Measurements from ENCODE around the gene KIAA0513.

The KIAA0513 gene

DNA sequence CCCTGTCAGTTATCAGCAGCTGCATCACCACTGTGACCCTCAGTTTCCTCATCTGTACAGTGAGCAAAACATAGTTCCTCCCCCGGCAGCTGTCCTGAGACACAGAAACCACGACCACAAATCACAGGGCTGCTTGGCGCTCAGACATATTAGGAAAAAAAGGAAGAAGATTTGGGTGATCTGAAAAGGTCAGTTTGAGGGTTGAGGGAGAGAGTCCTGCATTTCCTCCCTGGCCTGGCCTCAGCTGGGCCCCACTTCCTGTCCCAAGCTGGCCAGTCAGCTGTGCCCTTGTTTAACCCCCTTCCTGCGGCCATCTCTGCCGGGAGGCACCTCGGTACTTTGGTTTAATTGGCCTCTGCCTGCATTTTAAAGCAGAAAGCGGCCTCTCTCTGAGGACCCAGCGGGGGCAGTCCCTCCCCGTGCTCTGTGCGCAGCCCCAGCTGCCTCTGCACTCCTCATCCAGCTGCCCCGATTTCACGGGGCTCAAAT, 108.7 kb downstream of the KIAA0513 start:
- DNase-seq (ENCODE audit: low read depth) = no peak

GRCh38 chr16:85136702-85137322, 109.2 kb downstream of the KIAA0513 start:
- no peak for DNase-seq (ENCODE audit: low read depth)

DNA sequence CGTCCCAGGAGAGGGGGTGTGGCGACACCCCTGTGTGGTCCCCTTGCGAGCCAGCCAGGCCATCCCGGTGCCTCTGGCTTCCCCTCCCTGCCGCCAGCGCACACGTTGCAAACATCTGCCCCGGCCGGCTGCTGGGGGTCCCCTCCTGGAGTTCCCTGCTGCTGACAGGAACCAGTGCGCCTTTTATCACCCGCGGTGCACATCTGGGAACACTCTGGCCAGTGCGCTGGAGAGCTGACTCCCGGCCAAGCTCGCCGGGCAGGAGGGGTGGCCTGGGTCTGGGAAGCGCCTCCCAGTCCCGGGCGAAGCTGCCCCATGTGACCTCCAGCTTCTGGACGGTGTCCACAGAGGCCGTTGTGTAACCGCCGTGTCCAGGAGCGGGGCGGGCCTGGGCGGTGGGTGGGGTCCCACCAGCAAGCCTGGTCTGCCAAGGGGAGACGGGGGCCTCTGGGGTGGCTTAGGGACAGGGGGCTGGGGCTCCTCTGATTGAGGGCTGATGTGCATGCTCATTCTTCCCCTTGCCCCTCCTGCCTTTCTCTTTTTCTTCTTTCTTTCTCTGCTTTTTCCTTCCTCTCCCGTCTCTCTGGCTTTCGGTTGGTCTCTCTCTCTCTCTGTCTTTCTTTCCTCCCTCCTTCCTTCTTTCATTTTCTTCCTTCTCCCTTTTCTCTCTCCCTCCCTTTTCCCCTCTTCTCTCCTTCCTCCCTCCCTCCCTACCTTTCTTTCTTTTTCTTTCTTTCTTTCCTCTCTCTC, 109.9 kb downstream of the KIAA0513 start:
- no peak for DNase-seq (ENCODE audit: low read depth)

DNA sequence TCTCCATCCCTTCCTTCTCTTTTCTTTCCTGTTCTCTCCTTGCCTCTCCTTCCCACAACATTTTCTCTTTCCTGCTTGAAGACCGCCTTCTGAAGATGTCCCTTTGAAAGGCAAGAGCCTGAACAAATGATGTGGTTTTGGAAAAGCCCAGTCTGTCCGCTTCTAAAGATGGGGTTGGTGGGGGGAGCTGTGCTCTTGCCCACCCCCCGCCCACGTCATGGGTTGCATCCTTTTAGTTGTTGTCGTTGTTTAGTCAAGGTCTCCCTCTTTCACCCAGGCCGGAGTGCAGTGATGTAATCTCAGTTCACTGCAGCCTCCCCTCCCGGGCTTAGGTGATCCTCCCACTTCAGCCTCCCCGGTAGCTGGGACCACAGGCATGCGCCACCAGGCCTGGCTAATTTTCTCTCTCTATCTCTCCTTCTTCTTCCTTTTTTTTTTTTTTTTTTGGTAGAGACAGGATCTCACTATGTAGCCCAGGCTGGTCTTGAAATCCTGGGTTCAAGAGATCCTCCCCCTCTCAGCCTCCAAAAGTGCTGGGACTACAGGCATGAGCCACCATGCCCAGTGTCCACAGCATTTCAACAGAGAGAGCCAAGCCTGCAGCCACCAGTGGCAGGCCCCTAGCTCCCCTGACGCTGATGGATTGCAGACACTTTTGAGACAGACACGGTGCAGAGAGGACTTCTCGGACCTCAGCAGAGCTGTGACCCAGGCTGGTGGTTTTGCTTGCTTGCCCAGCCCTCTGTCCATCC, 110.7 kb downstream of the KIAA0513 start:
- DNase-seq (ENCODE audit: low read depth) = no peak

DNA sequence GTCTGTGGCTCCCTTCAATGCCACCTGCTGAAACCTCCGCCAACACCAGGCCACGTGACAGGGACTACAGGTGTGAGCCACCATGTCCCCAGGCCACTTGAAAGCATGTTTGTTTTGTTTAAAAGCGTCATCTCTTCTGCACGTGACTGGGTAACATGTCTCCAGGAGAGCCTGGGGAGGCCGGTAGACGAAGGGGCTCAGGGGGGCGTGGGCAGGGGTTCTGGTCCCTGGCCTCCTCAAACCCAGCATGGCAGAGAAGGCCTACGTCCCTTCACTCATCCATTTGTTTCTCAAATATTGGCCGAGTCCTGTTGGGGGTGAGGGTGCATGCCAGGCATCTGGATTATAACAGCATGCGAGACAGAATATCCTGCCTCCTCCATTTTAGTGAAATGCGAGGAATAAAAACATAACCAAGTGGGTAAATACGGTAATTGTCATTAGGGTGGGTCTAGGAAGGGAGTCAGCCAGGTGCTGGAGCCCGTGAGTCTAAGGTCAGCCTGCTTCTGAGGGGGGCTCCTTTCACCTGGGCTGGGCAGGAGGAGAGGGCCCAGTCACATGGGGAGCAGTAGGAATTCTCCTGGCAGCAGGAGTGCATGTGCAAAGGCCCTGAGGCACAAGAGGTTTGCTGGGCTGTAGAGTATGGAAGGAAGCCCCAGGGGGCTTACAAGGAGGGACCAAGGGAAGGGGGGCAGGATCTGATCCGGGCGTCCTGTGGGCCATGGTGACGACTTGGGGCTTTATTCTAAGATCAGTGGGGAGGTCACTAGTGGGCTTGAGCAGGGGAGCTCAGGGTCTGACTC, 111.4 kb downstream of the KIAA0513 start:
- no peak for DNase-seq (ENCODE audit: low read depth)

DNA sequence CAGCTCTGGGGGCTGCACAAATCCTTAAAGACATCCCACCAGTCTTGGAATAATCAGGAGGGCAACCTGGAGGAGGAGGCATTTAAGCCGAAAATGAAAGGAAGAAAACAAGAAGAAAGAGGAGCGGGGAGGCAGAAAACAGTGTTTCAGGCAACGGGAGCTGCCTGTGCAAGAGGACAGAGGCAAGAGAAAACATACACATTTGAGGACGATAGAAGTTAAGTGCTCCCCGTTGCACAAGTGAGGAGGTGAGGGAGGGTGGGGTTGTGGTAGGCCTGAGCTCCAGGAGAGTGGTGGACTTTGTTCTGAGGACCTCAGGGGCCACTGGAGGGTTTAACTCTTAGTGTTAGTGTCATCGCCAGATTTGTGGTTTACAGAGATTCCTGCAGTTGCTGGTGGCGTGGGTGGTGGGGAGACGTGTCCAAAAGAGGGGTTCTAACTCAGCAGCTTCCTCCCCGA, 112.3 kb downstream of the KIAA0513 start:
- no peak for DNase-seq (ENCODE audit: low read depth)

GRCh38 chr16:85140455-85141012, 112.9 kb downstream of the KIAA0513 start:
- no peak for DNase-seq (ENCODE audit: low read depth)

DNA sequence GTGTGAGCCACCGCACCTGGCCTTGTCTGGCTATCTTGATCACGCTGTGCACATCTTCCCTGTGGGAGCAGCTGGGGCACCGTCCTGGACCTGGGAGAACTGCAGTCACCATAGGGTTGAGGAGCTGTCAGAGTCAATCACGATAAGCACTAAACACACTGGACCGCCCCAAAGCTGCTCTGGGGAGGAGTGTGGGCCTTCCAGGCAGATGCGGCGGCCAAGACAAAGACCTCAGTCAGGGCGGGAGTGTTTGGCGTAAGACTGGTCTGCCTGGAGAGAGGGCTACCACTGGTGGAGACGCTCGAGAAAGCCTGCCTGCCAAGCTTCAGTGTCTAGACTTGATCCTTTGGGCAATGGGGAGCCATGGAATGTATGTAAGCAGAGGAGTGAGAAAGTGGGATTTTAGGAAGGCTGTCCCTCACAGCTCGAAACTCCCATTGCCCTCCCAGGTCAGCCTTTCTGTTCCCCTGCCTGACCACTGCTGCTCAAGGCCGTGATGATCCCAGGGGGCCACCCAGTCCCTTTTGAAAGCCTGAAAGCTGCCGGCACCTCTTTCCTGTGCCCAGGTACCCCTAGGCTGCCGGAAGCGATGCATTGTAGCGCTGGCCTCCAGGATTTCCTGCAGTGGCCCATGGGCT, 114.0 kb downstream of the KIAA0513 start:
- DNase-seq (ENCODE audit: low read depth) = no peak

DNA sequence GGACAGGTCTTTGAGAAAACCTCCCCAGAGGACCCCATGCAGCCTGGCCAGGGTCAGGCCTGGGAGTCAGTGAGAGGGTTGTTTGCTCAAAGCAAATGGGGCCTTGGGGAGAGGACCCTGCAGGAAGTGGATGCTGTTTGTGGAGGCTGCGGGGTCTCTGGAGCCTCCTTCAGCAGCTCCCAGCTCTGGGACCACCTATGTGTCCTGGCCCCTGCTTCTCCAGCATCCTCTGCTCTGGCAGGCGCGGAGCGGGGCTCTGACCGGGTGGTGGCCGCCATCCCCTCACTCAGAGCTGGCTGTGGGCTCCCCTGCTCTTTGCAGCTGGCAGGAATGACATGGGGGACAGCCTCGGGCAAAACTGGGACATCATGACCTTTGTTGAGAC, 114.5 kb downstream of the KIAA0513 start:
- no peak for DNase-seq (ENCODE audit: low read depth)

GRCh38 chr16:85142771-85143211, 115.2 kb downstream of the KIAA0513 start:
- no peak for DNase-seq (ENCODE audit: low read depth)

Measured in activated T-helper 1 cell treated with Interleukin-2 at 50 U/mL for 16 hours (primary cell).